NCI-H1930 (cell line): ENCODE data around the gene GPD2.
"Not testable (repeated sequence)": the region's sequence is repeated elsewhere in the genome, so short reads cannot be mapped to it uniquely, and the experiment has no call there.

Source experiments
- DNase-seq, 2 experiments: peaks; one replicate each; lab custom pipeline; 2025; lab: John Stamatoyannopoulos, UW

Gene GPD2

DNA sequence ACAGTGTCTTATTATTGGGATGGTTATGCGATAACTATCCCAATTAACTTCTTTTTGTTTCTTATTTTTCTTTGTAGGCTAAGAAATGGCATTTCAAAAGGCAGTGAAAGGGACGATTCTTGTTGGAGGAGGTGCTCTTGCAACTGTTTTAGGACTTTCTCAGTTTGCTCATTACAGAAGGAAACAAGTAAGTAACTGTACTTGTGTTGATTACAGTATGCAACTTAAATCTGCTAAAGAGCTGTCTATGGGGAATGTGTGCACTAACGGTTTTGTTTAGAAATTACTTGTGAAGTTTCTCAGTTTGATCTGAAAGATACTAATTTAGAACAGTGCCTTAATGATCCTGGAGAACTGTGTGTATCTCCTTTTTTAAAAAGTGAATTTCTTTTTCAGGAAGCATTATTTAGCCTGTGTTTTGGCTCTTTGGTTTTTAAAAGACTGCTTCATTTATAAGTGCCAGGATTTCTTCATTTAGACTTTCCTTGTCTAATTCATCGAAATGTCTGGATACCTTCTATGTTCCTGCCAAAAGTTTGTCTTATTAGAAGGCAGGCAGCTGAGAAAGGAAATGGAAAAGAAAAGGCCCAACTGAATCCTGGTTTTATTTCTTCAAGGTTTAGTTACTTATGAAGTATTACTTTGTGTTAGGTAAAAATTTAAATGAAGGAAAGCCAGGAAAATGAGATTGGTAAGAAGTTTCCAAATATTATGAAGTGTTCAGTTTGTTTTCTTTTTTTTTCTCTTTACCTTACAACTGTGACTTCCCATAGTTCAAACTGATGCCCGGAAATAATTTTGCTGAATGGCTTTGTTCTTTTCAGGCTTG lies 40.1 kb downstream of the GPD2 start:
- no peak for DNase-seq

- DNase-seq, result no peak
These were observed 40.6 kb downstream of the GPD2 start for GRCh38 chr2:156476850-156477206.

GRCh38 chr2:156480376-156480775 lies 44.2 kb downstream of the GPD2 start:
- DNase-seq, result no peak

- DNase-seq, result no peak
These were observed 45.1 kb downstream of the GPD2 start for GRCh38 chr2:156481312-156481711.

DNA sequence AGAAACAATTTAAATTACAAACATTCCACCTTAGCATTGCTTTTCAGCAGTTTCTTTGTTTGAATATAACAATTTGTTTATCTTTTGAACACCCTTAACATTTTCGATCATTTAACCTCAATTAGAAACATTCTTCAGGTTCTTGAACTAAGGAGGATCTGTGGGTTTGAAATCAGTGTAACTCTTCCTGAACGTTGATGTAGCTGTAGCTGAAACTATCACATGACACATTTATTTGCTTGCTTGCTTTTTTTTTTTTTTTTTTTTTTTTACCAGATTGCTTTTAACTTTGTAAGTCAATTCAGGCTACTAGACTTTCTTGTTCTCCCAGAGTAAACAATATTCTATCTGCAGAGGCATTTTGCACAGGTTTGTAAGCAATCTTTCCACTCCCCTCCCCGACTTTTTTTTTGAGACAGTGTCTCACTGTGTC lies 47.6 kb downstream of the GPD2 start:
- DNase-seq, result no peak

DNA sequence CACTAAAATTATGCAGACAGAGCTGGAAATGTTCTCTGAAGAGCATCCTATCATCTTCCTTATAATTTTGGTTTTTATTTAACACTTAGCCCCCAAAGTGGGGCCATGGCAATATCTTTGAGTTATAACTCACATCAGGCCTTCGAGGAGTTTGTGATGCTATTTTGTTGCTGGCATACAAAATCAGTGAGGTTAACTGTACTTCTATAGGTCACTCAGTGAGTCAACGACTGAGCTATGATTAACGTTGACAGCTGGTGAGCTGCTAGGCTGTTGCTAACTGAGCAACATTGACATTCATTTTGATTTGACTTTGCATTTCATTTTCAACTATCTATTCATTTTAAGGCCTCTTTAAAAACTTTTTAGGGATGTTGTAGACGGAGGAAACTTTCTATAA lies 50.0 kb downstream of the GPD2 start:
- no peak for DNase-seq

- no peak for DNase-seq
These were observed 50.4 kb downstream of the GPD2 start for GRCh38 chr2:156486614-156487013.

- no peak for DNase-seq
These were observed 53.0 kb downstream of the GPD2 start for GRCh38 chr2:156489195-156489594.

GRCh38 chr2:156489750-156490465 lies 53.7 kb downstream of the GPD2 start:
- no peak for DNase-seq

GRCh38 chr2:156490466-156490840 lies 54.3 kb downstream of the GPD2 start:
- DNase-seq, result no peak

DNA sequence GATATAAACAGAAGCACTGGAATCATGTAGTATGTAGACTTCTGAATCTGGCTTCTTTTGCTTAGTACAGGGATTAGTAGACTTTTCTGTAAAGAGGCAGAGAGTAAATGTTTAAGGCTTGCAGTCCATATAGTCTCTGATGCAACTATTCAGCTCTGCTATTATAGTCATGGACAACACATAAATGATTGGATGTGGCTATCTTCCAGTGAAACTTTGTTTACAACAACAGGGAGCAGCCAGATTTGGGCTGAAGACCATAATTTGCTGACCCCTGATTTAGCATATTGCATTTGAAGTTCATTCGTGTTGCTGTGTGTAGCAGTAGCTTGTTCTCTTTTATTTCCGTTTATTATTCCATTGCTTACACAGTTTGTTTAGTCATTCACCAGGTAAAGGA lies 55.0 kb downstream of the GPD2 start:
- no peak for DNase-seq

DNA sequence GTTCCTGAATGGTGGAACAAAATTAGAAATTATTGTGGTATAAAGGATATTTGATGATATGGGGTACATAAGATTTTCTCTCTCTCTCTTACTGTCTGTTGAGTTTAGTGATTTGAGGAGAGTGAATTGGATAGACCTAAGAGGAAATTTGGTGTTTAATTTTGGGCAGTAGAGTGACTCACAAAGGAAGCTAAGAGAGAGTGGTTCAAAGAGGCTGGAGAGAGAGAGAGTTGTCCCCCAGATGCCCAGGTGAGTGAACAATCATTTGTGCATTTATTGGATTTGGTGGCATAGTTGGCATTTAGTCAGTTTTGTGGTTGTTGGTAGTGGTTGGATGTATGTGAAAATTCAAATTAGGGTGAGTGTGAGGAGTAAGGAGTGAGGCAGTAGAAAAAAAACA lies 56.8 kb downstream of the GPD2 start:
- no peak for DNase-seq

DNA sequence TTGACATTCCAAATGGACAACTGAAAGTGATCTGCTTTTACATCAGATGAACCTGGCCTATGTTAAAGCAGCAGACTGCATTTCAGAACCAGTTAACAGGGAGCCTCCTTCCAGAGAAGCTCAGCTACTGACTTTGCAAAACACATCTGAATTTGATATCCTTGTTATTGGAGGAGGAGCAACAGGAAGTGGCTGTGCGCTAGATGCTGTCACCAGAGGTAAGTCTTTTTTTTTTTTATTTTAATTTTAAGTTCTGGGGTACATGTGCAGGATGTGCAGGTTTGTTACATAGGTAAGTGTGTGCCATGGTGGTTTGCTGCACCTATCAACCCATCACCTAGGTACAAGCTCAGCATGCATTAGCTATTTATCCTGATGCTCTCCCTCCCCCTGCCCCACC lies 59.8 kb downstream of the GPD2 start:
- not testable (repeated sequence) for DNase-seq

GRCh38 chr2:156505696-156506095 lies 69.5 kb downstream of the GPD2 start:
- no peak for DNase-seq

DNA sequence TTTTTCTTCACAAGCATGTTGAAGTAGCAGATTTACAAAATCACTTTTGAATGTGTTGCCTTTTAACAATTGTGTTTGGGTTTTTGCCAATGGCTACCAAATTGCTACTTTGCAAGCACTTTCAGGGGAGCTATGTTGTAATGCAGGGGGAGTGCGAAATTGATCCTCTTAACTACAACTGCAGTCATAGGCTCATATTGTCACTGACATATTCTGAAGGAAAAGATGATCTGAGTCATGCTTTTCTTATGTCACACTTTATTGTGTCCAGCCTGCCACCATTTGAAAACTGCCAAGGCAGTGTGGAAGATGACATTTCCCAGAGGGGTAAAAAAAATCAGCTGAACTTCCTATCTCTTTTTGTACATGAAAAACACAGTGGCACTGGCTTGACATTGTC lies 74.9 kb downstream of the GPD2 start:
- DNase-seq, result no peak

- no peak for DNase-seq
These were observed 75.6 kb downstream of the GPD2 start for GRCh38 chr2:156511803-156512202.

- DNase-seq, result no peak
These were observed 76.3 kb downstream of the GPD2 start for GRCh38 chr2:156512451-156512850.

DNA sequence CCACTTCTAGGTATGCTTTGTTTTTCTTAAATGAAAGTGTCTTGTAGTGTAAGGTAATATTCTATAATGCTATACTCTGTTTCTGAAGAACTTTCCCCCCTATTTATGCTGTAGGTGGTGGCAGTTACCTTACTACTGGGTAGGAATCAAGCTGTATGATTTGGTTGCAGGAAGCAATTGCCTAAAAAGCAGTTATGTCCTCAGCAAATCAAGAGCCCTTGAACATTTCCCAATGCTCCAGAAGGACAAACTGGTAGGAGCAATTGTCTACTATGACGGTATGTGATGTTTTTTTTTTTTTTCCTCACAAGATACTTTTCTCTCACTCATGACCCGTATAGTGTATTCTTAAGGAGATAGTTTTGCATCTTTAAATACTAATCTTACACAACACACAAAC lies 77.0 kb downstream of the GPD2 start:
- no peak for DNase-seq

- DNase-seq, result no peak
These were observed 81.2 kb downstream of the GPD2 start for GRCh38 chr2:156517419-156517818.

- no peak for DNase-seq
These were observed 82.0 kb downstream of the GPD2 start for GRCh38 chr2:156518138-156518537.

DNA sequence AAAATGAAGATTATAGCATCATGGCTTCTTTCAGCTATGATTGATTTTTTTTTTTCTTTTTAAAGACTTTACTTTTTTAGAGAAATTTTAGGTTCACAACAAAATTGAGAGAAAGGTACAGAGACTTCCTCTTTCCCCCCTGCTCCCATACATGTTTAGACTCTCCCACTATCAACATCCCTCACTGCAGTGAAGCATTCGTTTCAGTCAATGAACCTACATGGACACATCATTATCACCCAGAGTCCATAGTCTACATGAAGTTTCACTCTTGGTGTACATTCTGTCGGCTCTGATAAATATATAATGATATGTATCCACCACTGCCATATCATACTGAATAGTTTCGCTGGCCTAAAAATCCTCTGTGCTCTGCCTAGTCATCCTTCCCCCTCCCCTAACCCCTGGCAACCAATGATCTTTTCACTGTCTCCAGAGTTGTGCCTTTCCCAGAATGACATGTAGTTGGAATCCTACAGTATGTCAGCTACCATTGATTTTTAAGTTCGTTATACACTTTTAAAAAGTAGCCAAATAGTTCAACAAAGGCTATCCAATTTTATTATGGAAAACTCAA lies 86.8 kb downstream of the GPD2 start:
- DNase-seq, result no peak

DNA sequence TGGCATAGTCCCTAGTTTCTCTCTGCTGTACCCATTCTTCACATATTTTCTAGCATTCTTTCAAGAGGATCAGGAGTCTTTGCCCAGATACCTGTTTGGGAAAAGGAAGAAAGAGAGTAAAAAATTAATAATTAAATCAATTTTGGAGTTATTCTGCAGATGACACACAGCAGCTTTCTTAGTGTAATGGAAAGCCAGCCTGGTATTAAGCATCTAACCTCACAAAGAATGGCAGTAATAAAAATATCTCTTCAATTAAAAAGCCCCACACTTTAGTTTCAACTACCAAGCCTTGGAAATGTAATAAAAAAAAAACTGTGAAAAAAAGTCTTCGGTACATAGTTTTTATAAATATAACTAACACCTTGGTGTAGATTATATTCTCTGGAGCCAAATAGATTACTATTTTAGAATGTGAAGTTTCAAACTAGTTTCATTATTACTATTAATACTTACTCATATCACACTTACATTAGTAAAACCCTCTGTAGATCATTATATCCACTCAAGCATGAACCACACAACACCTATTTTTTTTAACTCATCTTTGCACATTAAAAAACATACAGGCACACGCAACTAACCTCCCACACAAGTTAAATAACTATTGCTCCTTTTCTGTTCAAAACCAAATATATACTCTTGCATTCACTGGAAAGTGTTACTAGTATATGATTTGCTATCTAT lies 90.9 kb downstream of the GPD2 start:
- no peak for DNase-seq

GRCh38 chr2:156528583-156528982 lies 92.4 kb downstream of the GPD2 start:
- DNase-seq, result not testable (repeated sequence)
